GM10266 (cell line): ENCODE measurements around the gene RNF182.

Experiments used
- DNase-seq: peaks from one replicate; pipeline ENCODE4 v3.0.0; 2012; ENCODE audit errors: extremely low spot score
- TF ChIP-seq, protein P1 (sequence below): IDR thresholded peaks from 2 replicates; pipeline ENCODE4 v1.5.1; 2012; ENCODE audit warnings: mild to moderate bottlenecking, low read depth; ENCODE audit not compliant: control insufficient read depth, insufficient read depth; ENCODE audit errors: missing control alignments

Gene RNF182

DNA sequence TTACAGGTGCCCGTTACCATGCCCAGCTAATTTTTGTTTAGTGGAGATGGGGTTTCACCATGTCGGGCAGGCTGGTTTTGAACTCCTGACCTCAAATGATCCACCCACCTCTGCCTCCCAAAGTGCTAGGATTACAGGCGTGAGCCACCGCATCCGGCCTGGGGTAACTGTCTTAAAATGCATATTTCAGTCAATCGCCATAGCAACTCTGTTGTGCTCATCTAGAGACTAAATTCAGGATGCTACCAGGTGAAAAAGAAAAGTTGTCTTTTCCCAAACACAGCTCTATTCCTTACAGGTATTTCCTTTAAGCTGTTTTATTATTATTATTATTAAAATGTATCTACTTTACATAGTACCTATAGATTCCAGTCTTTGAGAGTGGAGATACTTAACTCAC lies 66.6 kb downstream of the RNF182 start:
- DNase-seq, result no peak

DNA sequence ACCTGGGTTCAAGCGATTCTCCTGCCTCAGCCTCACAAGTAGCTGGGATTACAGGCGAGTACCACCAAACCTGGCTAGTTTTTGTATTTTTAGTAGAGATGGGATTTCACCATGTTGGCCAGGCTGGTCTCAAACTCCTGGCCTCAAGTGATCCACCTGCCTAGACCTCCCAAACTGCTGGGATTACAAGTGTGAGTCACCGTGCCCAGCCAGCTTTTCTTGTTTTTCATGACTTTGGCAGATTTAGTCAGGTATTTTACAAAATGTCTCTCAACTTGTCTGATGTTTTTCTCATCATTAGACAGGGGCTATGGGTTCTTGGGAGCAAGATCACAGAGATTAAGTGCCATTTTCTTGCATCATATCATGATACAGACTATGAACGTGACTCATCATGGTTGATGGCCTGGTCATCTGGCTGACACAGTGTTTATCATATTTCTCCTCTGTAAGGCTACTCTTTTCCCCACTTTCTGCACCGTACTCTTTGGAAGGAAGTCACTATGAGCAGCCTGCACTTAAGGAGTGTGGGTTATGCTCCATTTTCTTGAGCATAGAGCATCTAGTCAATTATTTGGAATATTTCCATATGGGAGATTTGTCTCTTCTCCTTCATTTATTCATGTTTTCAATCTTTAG lies 67.8 kb downstream of the RNF182 start:
- TF ChIP-seq, protein P1, sequence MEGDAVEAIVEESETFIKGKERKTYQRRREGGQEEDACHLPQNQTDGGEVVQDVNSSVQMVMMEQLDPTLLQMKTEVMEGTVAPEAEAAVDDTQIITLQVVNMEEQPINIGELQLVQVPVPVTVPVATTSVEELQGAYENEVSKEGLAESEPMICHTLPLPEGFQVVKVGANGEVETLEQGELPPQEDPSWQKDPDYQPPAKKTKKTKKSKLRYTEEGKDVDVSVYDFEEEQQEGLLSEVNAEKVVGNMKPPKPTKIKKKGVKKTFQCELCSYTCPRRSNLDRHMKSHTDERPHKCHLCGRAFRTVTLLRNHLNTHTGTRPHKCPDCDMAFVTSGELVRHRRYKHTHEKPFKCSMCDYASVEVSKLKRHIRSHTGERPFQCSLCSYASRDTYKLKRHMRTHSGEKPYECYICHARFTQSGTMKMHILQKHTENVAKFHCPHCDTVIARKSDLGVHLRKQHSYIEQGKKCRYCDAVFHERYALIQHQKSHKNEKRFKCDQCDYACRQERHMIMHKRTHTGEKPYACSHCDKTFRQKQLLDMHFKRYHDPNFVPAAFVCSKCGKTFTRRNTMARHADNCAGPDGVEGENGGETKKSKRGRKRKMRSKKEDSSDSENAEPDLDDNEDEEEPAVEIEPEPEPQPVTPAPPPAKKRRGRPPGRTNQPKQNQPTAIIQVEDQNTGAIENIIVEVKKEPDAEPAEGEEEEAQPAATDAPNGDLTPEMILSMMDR, result no peak
- no peak for DNase-seq

More for the DNA sequence above, 66.6 kb downstream of the RNF182 start:
- TF ChIP-seq, protein P1, result no peak

DNA sequence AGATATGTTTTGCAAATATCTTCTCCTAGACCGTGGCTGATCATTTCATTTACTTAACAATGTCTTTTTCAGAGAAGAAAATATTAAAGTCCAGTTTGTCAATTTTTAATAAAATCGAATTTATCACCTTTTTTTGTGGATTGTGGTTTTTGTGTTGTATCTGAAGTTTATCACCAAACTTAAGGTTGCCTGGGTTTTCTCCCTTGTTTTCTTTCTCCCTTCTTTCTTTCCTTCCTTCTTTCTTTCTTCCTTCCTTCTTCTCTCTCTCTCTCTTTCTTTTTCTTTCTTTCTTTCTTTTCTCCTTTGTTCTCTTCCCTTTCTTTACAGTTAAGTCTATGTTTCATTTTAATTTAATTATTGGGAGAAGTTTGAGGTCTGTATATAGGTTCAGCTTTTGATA lies 68.7 kb downstream of the RNF182 start:
- TF ChIP-seq, protein P1, result no peak
- DNase-seq, result no peak

DNA sequence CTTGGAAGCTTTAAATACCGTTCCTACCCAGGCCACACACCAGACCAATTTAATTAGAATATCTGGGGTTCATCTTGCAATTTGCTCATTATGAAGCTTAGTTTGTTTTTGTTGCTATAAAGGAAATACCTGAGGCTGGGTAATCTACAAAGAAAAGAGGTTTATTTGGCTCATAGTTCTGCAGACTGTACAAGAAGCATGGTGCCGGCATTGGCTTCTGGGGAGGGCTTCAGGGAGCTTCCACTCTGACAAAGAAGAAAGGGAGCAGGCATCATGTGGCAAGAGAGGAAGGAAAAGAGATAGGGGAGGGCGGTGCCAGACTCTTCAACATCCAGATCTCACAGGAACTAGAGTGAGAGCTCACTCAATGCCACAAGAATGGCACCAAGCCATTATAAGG lies 73.6 kb downstream of the RNF182 start:
- no peak for DNase-seq
- TF ChIP-seq, protein P1, result no peak

DNA sequence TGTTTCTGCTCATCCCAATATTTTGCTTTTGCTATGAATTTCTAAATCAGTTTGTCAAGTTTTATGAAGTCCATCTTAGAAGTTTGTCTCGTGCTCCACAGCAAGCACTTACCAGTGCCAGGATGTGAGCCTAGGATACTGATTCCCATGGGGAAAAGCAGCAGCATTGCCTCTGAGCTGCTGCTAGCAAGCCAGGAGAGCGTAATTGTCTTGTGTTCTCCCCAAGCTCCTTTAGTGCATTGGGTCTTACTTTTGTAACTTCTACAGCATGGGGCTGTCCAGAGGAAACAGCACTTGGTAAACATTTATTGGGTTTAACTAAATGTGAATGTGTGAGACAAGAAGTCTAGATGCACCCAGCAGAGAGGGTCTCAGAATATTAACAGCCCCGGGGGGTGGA lies 76.1 kb downstream of the RNF182 start:
- TF ChIP-seq, protein P1, result no peak
- no peak for DNase-seq

DNA sequence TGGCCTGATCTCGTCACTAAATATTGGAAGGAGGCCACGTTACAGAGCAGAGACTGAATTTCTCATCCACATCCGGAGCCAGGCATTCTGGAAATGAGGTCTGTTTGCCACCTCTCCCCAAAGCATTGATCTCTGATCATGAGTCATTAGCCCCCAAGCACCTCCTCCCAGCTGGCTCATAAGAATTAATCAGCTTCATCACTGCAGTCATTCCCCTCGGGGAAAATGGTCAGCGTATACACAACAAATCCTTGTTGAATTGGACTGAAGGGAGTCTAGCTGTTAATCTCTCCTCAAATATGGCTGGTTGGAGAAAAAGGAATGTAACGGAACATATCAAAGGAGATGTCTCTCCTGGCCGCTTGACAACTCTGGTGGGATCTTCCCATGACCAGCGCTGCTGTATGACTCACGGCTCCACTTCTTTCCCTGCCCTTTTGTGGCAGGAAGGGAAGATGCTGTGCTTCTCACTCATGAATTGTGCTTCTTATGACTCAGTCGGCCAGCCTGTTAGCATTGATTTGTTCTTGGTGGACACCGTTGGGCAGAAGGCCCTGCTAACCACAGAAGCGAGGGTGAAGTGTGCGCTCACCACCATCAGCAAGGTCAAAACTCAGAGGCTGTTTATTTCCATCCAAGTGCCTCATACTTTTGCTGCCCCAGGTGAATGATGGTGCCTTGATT lies 76.7 kb downstream of the RNF182 start:
- TF ChIP-seq, protein P1, result no peak
- no peak for DNase-seq
